Stimulated activated CD4-positive, alpha-beta T cell treated with anti-CD3 and anti-CD28 coated beads, Interleukin-15, amount 100 ng/mL, for 24 hours (primary cell): ENCODE results near the gene ISM2.

Experiments used
- DNase-seq: peaks from one replicate; pipeline ENCODE4 v3.0.0-alpha.2; 2020

ISM2 gene

GRCh38 chr14:77459072-77459723 lies 39.4 kb downstream of the ISM2 start:
- peak; percentile 80 for DNase-seq

- DNase-seq, result peak; percentile 58
Observed at GRCh38 chr14:77458249-77458950, 40.2 kb downstream of the ISM2 start.

- DNase-seq, result peak; percentile 94
Observed at GRCh38 chr14:77457522-77458248, 40.9 kb downstream of the ISM2 start, which contains the start of the genes AHSA1 and VIPAS39. AHSA1 (plus strand) TSS chr14:77458093; CDS start chr14:77458190, 97 bp downstream. VIPAS39 (minus strand) TSS chr14:77457601; CDS start chr14:77454102, 3,499 bp downstream.

- DNase-seq, result no peak
Observed at GRCh38 chr14:77457115-77457521, 41.5 kb downstream of the ISM2 start.

- no peak for DNase-seq
Observed at GRCh38 chr14:77455966-77456640, 42.5 kb downstream of the ISM2 start.

- DNase-seq, result no peak
Observed at GRCh38 chr14:77442196-77442595, 56.4 kb downstream of the ISM2 start.

- no peak for DNase-seq
Observed at GRCh38 chr14:77439861-77440260, 58.8 kb downstream of the ISM2 start.

- DNase-seq, result no peak
Observed at GRCh38 chr14:77438596-77438995, 60.0 kb downstream of the ISM2 start.

- no peak for DNase-seq
Observed at GRCh38 chr14:77436042-77436441, 62.6 kb downstream of the ISM2 start.

GRCh38 chr14:77426396-77426795 lies 72.2 kb downstream of the ISM2 start:
- no peak for DNase-seq

- no peak for DNase-seq
Observed at GRCh38 chr14:77424862-77425261, 73.8 kb downstream of the ISM2 start.
